MCF 10A (cell line): ENCODE data around the gene RAD51B. TPM values are rescaled to one million over a fixed set of nuclear protein-coding genes. Genes with fewer than 3 reads are reported as not detected.

Experiments used
- BruUV-seq: library from RNA; stranded (reverse); fragments of 400-500 nt; replicated peaks from 2 replicates; lab custom pipeline; 2021; lab: Mats Ljungman, UMichigan
- CTCF ChIA-PET: fragments of 300-600 bp; sonication (Branson Sonifier 250); formaldehyde crosslinking; extraction: SDS; loops from one replicate; lab custom pipeline; 2021; ENCODE audit warnings: antibody characterized with exemption, inconsistent platforms; lab: Yijun Ruan, JAX
- POLR2A ChIA-PET: fragments of 300-600, 350-650 bp; sonication (Branson Sonifier 250); formaldehyde crosslinking; extraction: SDS; loops from one replicate; lab custom pipeline; 2020; ENCODE audit warnings: antibody characterized with exemption, inconsistent platforms; lab: Yijun Ruan, JAX
- DNase-seq: peaks from one replicate; pipeline ENCODE4 v3.0.0-alpha.2; 2018; ENCODE audit not compliant: unreplicated experiment
- H3K27ac Mint-ChIP-seq: one replicate; pipeline ENCODE4 v1.8.0; 2022; ENCODE audit warnings: mild to moderate bottlenecking, low read depth, mixed read lengths; ENCODE audit not compliant: unreplicated experiment
- H3K27me3 Mint-ChIP-seq: one replicate; pipeline ENCODE4 v1.8.0; 2022; ENCODE audit warnings: mixed read lengths; ENCODE audit not compliant: insufficient read depth, unreplicated experiment
- H3K36me3 Mint-ChIP-seq: one replicate; pipeline ENCODE4 v1.8.0; 2022; ENCODE audit warnings: mild to moderate bottlenecking, moderate library complexity, mixed read lengths; ENCODE audit not compliant: insufficient read depth, unreplicated experiment
- H3K4me1 Mint-ChIP-seq: one replicate; pipeline ENCODE4 v1.8.0; 2022; ENCODE audit warnings: mixed read lengths; ENCODE audit not compliant: insufficient read depth, unreplicated experiment
- H3K4me3 Mint-ChIP-seq: one replicate; pipeline ENCODE4 v1.8.0; 2022; ENCODE audit warnings: mild to moderate bottlenecking, moderate library complexity, mixed read lengths; ENCODE audit not compliant: unreplicated experiment
- H3K9me3 Mint-ChIP-seq: one replicate; pipeline ENCODE4 v1.8.0; 2022; ENCODE audit warnings: mixed read lengths; ENCODE audit not compliant: unreplicated experiment
- CTCF ChIP-seq: fragments of 200-600 bp; IDR thresholded peaks from one replicate; pipeline ENCODE4 v1.8.0; 2022; ENCODE audit warnings: antibody characterized with exemption, mild to moderate bottlenecking; ENCODE audit not compliant: unreplicated experiment
- intact Hi-C: fragments of 100-400 bp; cut with micrococcal nuclease; formaldehyde crosslinking; loops from 2 replicates; pipeline ENCODE4 v1.14.1; 2022
- total RNA-seq: library from RNA; stranded (reverse); gene quantifications from 2 replicates; pipeline ENCODE4 v1.2.3, GENCODE V29; 2022

The RAD51B gene
- total RNA-seq, 1 experiment from 2014 or later, result 14.6 TPM

- CTCF ChIA-PET, result interaction anchor here (0.6 kb wide), 1 partner anchor 643 kb away, joined by 3 read pairs; no protein-coding TSS in a partner anchor
- H3K27ac Mint-ChIP-seq, result no peak overlapping the region
- no peaks in the 10 kb centered on the region for H3K9me3 Mint-ChIP-seq
Measured at GRCh38 chr14:68173227-68173972, 353.8 kb downstream of the RAD51B start.

GRCh38 chr14:68174446-68174845, 354.9 kb downstream of the RAD51B start:
- TF ChIP-seq CTCF, result no peak
- H3K9me3 Mint-ChIP-seq, result no peaks in the 10 kb centered on the region
- H3K27ac Mint-ChIP-seq, result no peak overlapping the region
- no peak for DNase-seq
- POLR2A ChIA-PET, result interaction anchor here (1.2 kb wide), 1 partner anchor 33 kb away, joined by 3 read pairs; no protein-coding TSS in a partner anchor
- CTCF ChIA-PET, result interaction anchor here (0.6 kb wide), 1 partner anchor 642 kb away, joined by 3 read pairs; no protein-coding TSS in a partner anchor
- no TSS peak for BruUV-seq
- H3K4me3 Mint-ChIP-seq, result no peak overlapping the region
- no peaks in the 10 kb centered on the region for H3K27me3 Mint-ChIP-seq
- H3K36me3 Mint-ChIP-seq, result no peaks in the 10 kb centered on the region
- H3K4me1 Mint-ChIP-seq, result no peaks in the 10 kb centered on the region
- intact Hi-C loops, result no loop called here

More at GRCh38 chr14:68173227-68173972, 353.8 kb downstream of the RAD51B start:
- intact Hi-C loops, result no loop called here
- Mint-ChIP-seq H3K27me3 (no peaks in the 10 kb centered on the region), H3K36me3 (no peaks in the 10 kb centered on the region), H3K4me1 (no peaks in the 10 kb centered on the region), H3K4me3 (no peak overlapping the region)
- BruUV-seq, result no TSS peak
- POLR2A ChIA-PET, result interaction anchor here (0.6 to 1.7 kb wide), 4 partner anchors 9 to 76 kb away, joined by 3 to 4 read pairs (median 4); no protein-coding TSS in a partner anchor
- no peak for TF ChIP-seq CTCF
- DNase-seq, result no peak

- BruUV-seq, result no TSS peak
- peaks cover 10% of the 10 kb centered on the region for H3K4me1 Mint-ChIP-seq
- H3K36me3 Mint-ChIP-seq, result no peaks in the 10 kb centered on the region
- no peaks in the 10 kb centered on the region for H3K9me3 Mint-ChIP-seq
- no peak for TF ChIP-seq CTCF
- no peak for DNase-seq
- no peaks in the 10 kb centered on the region for H3K27me3 Mint-ChIP-seq
- CTCF ChIA-PET, result no interaction called here
- intact Hi-C loops, result no loop called here
- H3K4me3 Mint-ChIP-seq, result no peak overlapping the region
- POLR2A ChIA-PET, result no interaction called here
- no peak overlapping the region for H3K27ac Mint-ChIP-seq
Measured at GRCh38 chr14:68176687-68177086, 357.1 kb downstream of the RAD51B start.

GRCh38 chr14:68177728-68178127, 358.1 kb downstream of the RAD51B start:
- H3K27me3 Mint-ChIP-seq, result no peaks in the 10 kb centered on the region
- H3K4me1 Mint-ChIP-seq, result peaks cover 20% of the 10 kb centered on the region
- intact Hi-C loops, result no loop called here
- no peaks in the 10 kb centered on the region for H3K9me3 Mint-ChIP-seq
- TF ChIP-seq CTCF, result no peak
- no TSS peak for BruUV-seq
- ChIA-PET POLR2A (interaction anchor here (0.5 to 1.5 kb wide), 5 partner anchors 14 to 617 kb away, joined by 3 to 6 read pairs (median 3); no protein-coding TSS in a partner anchor), CTCF (no interaction called here)
- no peaks in the 10 kb centered on the region for H3K36me3 Mint-ChIP-seq
- H3K27ac Mint-ChIP-seq, result no peak overlapping the region
- DNase-seq, result no peak
- H3K4me3 Mint-ChIP-seq, result no peak overlapping the region
